MM.1S (cell line): ENCODE measurements around the gene ADARB1.
A peak's percentile ranks its signal among the peaks of the same experiment; 100 is the strongest.

Experiments used
- DNase-seq: peaks from one replicate; pipeline ENCODE4 v3.0.0-alpha.2; 2015
- H2AFZ ChIP-seq: fragments of 300-600 bp; sonication (generic); 2 replicates; pipeline ENCODE4 v1.6.0; 2016; ENCODE audit warnings: antibody characterized with exemption, low read length
- H3F3A ChIP-seq: fragments of 300-600 bp; sonication (generic); 2 replicates; pipeline ENCODE4 v1.6.1; 2016; ENCODE audit warnings: mild to moderate bottlenecking, antibody characterized with exemption, low read length, moderate library complexity, mixed read lengths; ENCODE audit not compliant: insufficient read depth
- H3K27ac ChIP-seq: fragments of 300-600 bp; sonication (generic); 2 replicates; pipeline ENCODE4 v1.5.1; 2016; ENCODE audit warnings: mild to moderate bottlenecking, low read length
- H3K27me3 ChIP-seq: fragments of 300-600 bp; sonication (generic); replicated peaks from 2 replicates; pipeline ENCODE4 v1.6.0; 2016; ENCODE audit warnings: low read length; ENCODE audit not compliant: insufficient read depth
- H3K36me3 ChIP-seq: fragments of 300-600 bp; sonication (generic); replicated peaks from 2 replicates; pipeline ENCODE4 v1.6.1; 2016; ENCODE audit warnings: mild to moderate bottlenecking, low read length, mixed read lengths; ENCODE audit not compliant: insufficient read depth
- H3K4me1 ChIP-seq: fragments of 300-600 bp; sonication (generic); 2 replicates; pipeline ENCODE4 v1.6.1; 2016; ENCODE audit warnings: low read length, mixed read lengths
- H3K4me2 ChIP-seq: fragments of 300-600 bp; sonication (generic); 2 replicates; pipeline ENCODE4 v1.6.0; 2016; ENCODE audit warnings: low read depth, low read length
- H3K4me3 ChIP-seq: fragments of 300-600 bp; sonication (generic); 2 replicates; pipeline ENCODE4 v1.5.1; 2016; ENCODE audit warnings: low read length, mixed read lengths
- H3K79me2 ChIP-seq: fragments of 300-600 bp; sonication (generic); 2 replicates; pipeline ENCODE4 v1.6.1; 2016; ENCODE audit warnings: mixed run types, low read length, mixed read lengths
- H3K9ac ChIP-seq: fragments of 300-600 bp; sonication (generic); 2 replicates; pipeline ENCODE4 v1.6.1; 2016; ENCODE audit warnings: low read length, mixed read lengths
- H3K9me2 ChIP-seq: fragments of 300-600 bp; sonication (generic); replicated peaks from 2 replicates; pipeline ENCODE4 v1.6.1; 2016; ENCODE audit warnings: mild to moderate bottlenecking, low read length, mixed read lengths; ENCODE audit not compliant: insufficient read depth
- H3K9me3 ChIP-seq: fragments of 300-600 bp; sonication (generic); replicated peaks from 2 replicates; pipeline ENCODE4 v1.6.1; 2016; ENCODE audit warnings: mild to moderate bottlenecking, low read length, mixed read lengths; ENCODE audit not compliant: insufficient read depth
- H4K20me1 ChIP-seq: fragments of 300-600 bp; sonication (generic); 2 replicates; pipeline ENCODE4 v1.6.1; 2016; ENCODE audit warnings: mild to moderate bottlenecking, low read length, moderate library complexity, mixed read lengths; ENCODE audit not compliant: insufficient read depth
- CTCF ChIP-seq: fragments of 300-600 bp; sonication (generic); IDR thresholded peaks from 2 replicates; pipeline ENCODE4 v1.5.1; 2016; ENCODE audit warnings: antibody characterized with exemption, low read length, mixed read lengths
- EZH2 ChIP-seq: fragments of 300-600 bp; sonication (generic); optimal IDR thresholded peaks from 2 replicates; pipeline ENCODE3; 2017; ENCODE audit warnings: low read depth, mild to moderate bottlenecking, antibody characterized with exemption, low read length, mixed read lengths
- EZH2phosphoT487 ChIP-seq: fragments of 300-600 bp; sonication (generic); IDR thresholded peaks from 2 replicates; pipeline ENCODE4 v1.6.1; 2018; ENCODE audit warnings: antibody characterized with exemption, low read length

Gene ADARB1

GRCh38 chr21:45109831-45110492 lies 35.6 kb downstream of the ADARB1 start:
- Histone ChIP-seq H4K20me1 (no peaks in the 10 kb centered on the region), H3K27ac (peak overlapping the region; percentile 52; the same call in 1 of the 2 replicates), H3K36me3 (no peaks in the 10 kb centered on the region), H3K9me3 (no peaks in the 10 kb centered on the region), H3K79me2 (no peaks in the 10 kb centered on the region), H3K27me3 (peaks cover 84% of the 10 kb centered on the region), H3K4me1 (peaks cover 39% of the 10 kb centered on the region), H3F3A (peaks cover 17% of the 10 kb centered on the region), H3K9me2 (no peaks in the 10 kb centered on the region), H3K4me3 (peak overlapping the region; percentile 24), H2AFZ (no peak overlapping the region), H3K9ac (peak overlapping the region; percentile 5; the same call in 1 of the 2 replicates), H3K4me2 (peak overlapping the region; percentile 77)
- DNase-seq = peak; percentile 91
- no peak for TF ChIP-seq CTCF
- peak; percentile 84; the same call in 1 of the 2 replicates for TF ChIP-seq EZH2phosphoT487

- Histone ChIP-seq H3K9ac (no peak overlapping the region), H3K27me3 (peaks cover 86% of the 10 kb centered on the region), H3K4me2 (peak overlapping the region; percentile 77), H3K79me2 (no peaks in the 10 kb centered on the region), H3K27ac (peak overlapping the region; percentile 52; the same call in 1 of the 2 replicates), H3K4me3 (peak overlapping the region; percentile 2; the same call in 1 of the 2 replicates), H3K36me3 (no peaks in the 10 kb centered on the region), H3K4me1 (peaks cover 39% of the 10 kb centered on the region), H2AFZ (no peak overlapping the region), H4K20me1 (no peaks in the 10 kb centered on the region), H3K9me3 (no peaks in the 10 kb centered on the region), H3F3A (peaks cover 17% of the 10 kb centered on the region), H3K9me2 (no peaks in the 10 kb centered on the region)
- no peak for DNase-seq
- no peak for TF ChIP-seq EZH2
- no peak for TF ChIP-seq EZH2phosphoT487
- no peak for TF ChIP-seq CTCF
These were observed 36.7 kb downstream of the ADARB1 start for GRCh38 chr21:45110873-45111624.

DNA sequence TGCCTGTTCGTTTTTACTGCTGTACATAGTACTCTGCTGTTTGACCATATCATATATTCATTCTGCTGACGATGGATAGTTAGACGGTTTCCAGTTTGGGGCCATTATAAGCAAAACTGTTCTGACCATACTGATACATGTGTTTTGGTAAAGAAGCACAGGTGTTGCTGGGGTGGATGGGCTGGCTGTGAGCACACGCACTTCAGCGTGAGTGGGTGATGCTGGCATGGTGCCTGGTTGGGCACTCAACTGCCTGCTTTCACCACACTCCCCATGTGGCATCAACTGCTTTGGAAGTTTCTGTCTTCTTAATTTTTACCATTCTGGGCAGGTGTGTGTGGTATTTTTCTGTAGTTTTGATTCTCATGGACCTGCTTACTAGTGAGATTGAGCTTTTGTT lies 37.3 kb downstream of the ADARB1 start:
- H3K27ac ChIP-seq = no peak overlapping the region
- no peak overlapping the region for H3K9ac ChIP-seq
- no peak overlapping the region for H2AFZ ChIP-seq
- H3K9me3 ChIP-seq = no peaks in the 10 kb centered on the region
- TF ChIP-seq EZH2phosphoT487 (no peak), CTCF (no peak), EZH2 (no peak)
- H3K79me2 ChIP-seq = no peaks in the 10 kb centered on the region
- peaks cover 17% of the 10 kb centered on the region for H3F3A ChIP-seq
- H3K36me3 ChIP-seq = no peaks in the 10 kb centered on the region
- peaks cover 86% of the 10 kb centered on the region for H3K27me3 ChIP-seq
- no peak overlapping the region for H3K4me3 ChIP-seq
- no peaks in the 10 kb centered on the region for H3K9me2 ChIP-seq
- H4K20me1 ChIP-seq = no peaks in the 10 kb centered on the region
- H3K4me2 ChIP-seq = no peak overlapping the region
- no peak for DNase-seq
- H3K4me1 ChIP-seq = peaks cover 39% of the 10 kb centered on the region
